Measurements from ENCODE around the gene CAPZA1.

DNA sequence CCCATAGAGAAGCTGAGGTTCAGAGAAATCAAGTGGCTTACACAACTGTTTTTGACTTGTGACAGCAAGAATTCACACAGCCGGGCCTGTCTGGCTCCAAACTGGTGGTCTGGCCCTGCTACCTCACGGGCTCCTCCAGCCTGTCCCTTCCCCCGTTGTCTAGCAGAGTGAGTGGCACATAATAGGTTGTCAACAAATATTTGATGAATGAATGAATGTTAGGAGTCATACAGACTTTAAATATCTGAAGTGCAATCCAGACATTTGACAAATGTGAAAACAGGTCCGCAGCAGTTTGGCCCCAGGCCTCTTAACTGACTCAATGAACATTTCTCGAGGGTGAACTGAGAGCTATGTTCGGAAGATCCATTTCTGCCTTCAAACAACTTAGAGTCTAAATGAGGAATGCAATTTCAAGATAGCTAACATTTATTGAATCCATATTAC lies 88.4 kb downstream of the CAPZA1 start:
- TF ChIP-seq CTCF (IDR thresholded peaks at IDR 0.05) (no peak), EP300 (IDR thresholded peaks at IDR 0.05) (no peak)

Data from gastroesophageal sphincter (tissue), 3 donors.